Neuron (in vitro differentiated cells): ENCODE measurements around the gene COL18A1.

ENCODE experiments used
- H2AFZ ChIP-seq: one replicate; pipeline ENCODE4 v1.6.1; 2013; ENCODE audit warnings: low read depth, mild to moderate bottlenecking, inconsistent platforms, low read length, moderate library complexity
- H3K27me3 ChIP-seq: one replicate; pipeline ENCODE4 v1.6.1; 2013; ENCODE audit warnings: low read length; ENCODE audit not compliant: insufficient read depth
- H3K36me3 ChIP-seq: one replicate; pipeline ENCODE4 v1.6.1; 2013; ENCODE audit warnings: low read length; ENCODE audit not compliant: insufficient read depth
- H3K4me1 ChIP-seq: one replicate; pipeline ENCODE4 v1.6.1; 2013; ENCODE audit warnings: low read length; ENCODE audit not compliant: insufficient read depth
- H3K4me3 ChIP-seq: 2 replicates; pipeline ENCODE4 v1.5.1; 2013; ENCODE audit warnings: mild to moderate bottlenecking, low read length, moderate library complexity
- H3K9me3 ChIP-seq: one replicate; pipeline ENCODE4 v1.6.1; 2013; ENCODE audit warnings: low read length

The COL18A1 gene

GRCh38 chr21:45456584-45457160 is 51.7 kb downstream of the COL18A1 start:
- no peak overlapping the region for H2AFZ ChIP-seq
- no peaks in the 10 kb centered on the region for H3K36me3 ChIP-seq
- no peak overlapping the region for H3K4me3 ChIP-seq
- peaks cover 1% of the 10 kb centered on the region for H3K9me3 ChIP-seq
- no peaks in the 10 kb centered on the region for H3K27me3 ChIP-seq
- H3K4me1 ChIP-seq: no peaks in the 10 kb centered on the region

- no peak overlapping the region for H3K4me3 ChIP-seq
- no peaks in the 10 kb centered on the region for H3K36me3 ChIP-seq
- no peaks in the 10 kb centered on the region for H3K27me3 ChIP-seq
- H3K9me3 ChIP-seq: peaks cover 1% of the 10 kb centered on the region
- no peak overlapping the region for H2AFZ ChIP-seq
- no peaks in the 10 kb centered on the region for H3K4me1 ChIP-seq
Observed at GRCh38 chr21:45457161-45457831, 52.3 kb downstream of the COL18A1 start.

- Histone ChIP-seq H3K36me3 (no peaks in the 10 kb centered on the region), H3K9me3 (peaks cover 1% of the 10 kb centered on the region), H3K4me3 (no peak overlapping the region), H3K4me1 (no peaks in the 10 kb centered on the region), H2AFZ (no peak overlapping the region), H3K27me3 (no peaks in the 10 kb centered on the region)
Observed at GRCh38 chr21:45457832-45458172, 52.8 kb downstream of the COL18A1 start.

- no peaks in the 10 kb centered on the region for H3K36me3 ChIP-seq
Observed at GRCh38 chr21:45458281-45459170, 53.6 kb downstream of the COL18A1 start.

GRCh38 chr21:45459171-45460010 is 54.4 kb downstream of the COL18A1 start:
- no peak overlapping the region for H2AFZ ChIP-seq
- no peaks in the 10 kb centered on the region for H3K4me1 ChIP-seq
- peaks cover 1% of the 10 kb centered on the region for H3K9me3 ChIP-seq
- no peaks in the 10 kb centered on the region for H3K36me3 ChIP-seq
- H3K27me3 ChIP-seq: no peaks in the 10 kb centered on the region
- no peak overlapping the region for H3K4me3 ChIP-seq

More at GRCh38 chr21:45458281-45459170, 53.6 kb downstream of the COL18A1 start:
- Histone ChIP-seq H3K27me3 (no peaks in the 10 kb centered on the region), H3K9me3 (peaks cover 1% of the 10 kb centered on the region), H3K4me1 (no peaks in the 10 kb centered on the region), H2AFZ (no peak overlapping the region), H3K4me3 (no peak overlapping the region)

GRCh38 chr21:45460011-45460565 is 55.1 kb downstream of the COL18A1 start:
- no peaks in the 10 kb centered on the region for H3K27me3 ChIP-seq
- H3K4me3 ChIP-seq: no peak overlapping the region
- H3K36me3 ChIP-seq: no peaks in the 10 kb centered on the region
- no peaks in the 10 kb centered on the region for H3K4me1 ChIP-seq
- peaks cover 1% of the 10 kb centered on the region for H3K9me3 ChIP-seq
- no peak overlapping the region for H2AFZ ChIP-seq

GRCh38 chr21:45460611-45461368 is 55.8 kb downstream of the COL18A1 start:
- Histone ChIP-seq H3K9me3 (peaks cover 1% of the 10 kb centered on the region), H2AFZ (no peak overlapping the region), H3K4me1 (no peaks in the 10 kb centered on the region), H3K4me3 (no peak overlapping the region), H3K27me3 (no peaks in the 10 kb centered on the region), H3K36me3 (no peaks in the 10 kb centered on the region)

- no peak overlapping the region for H2AFZ ChIP-seq
- H3K4me1 ChIP-seq: no peaks in the 10 kb centered on the region
- no peaks in the 10 kb centered on the region for H3K36me3 ChIP-seq
- no peaks in the 10 kb centered on the region for H3K27me3 ChIP-seq
- H3K9me3 ChIP-seq: peaks cover 1% of the 10 kb centered on the region
- H3K4me3 ChIP-seq: no peak overlapping the region
Observed at GRCh38 chr21:45461369-45461750, 56.4 kb downstream of the COL18A1 start.

- Histone ChIP-seq H3K36me3 (no peaks in the 10 kb centered on the region), H3K4me3 (no peak overlapping the region)
Observed at GRCh38 chr21:45461806-45462341, 56.9 kb downstream of the COL18A1 start.

GRCh38 chr21:45463871-45464270 is 58.9 kb downstream of the COL18A1 start:
- Histone ChIP-seq H3K36me3 (no peaks in the 10 kb centered on the region), H2AFZ (no peak overlapping the region), H3K4me1 (no peaks in the 10 kb centered on the region), H3K27me3 (no peaks in the 10 kb centered on the region), H3K4me3 (no peak overlapping the region), H3K9me3 (peaks cover 1% of the 10 kb centered on the region)

More at GRCh38 chr21:45461806-45462341, 56.9 kb downstream of the COL18A1 start:
- no peak overlapping the region for H2AFZ ChIP-seq
- no peaks in the 10 kb centered on the region for H3K4me1 ChIP-seq
- H3K9me3 ChIP-seq: peaks cover 1% of the 10 kb centered on the region
- no peaks in the 10 kb centered on the region for H3K27me3 ChIP-seq

GRCh38 chr21:45464309-45464708 is 59.3 kb downstream of the COL18A1 start:
- H3K4me1 ChIP-seq: no peaks in the 10 kb centered on the region
- no peak overlapping the region for H2AFZ ChIP-seq
- H3K4me3 ChIP-seq: no peak overlapping the region
- no peaks in the 10 kb centered on the region for H3K36me3 ChIP-seq
- peaks cover 1% of the 10 kb centered on the region for H3K9me3 ChIP-seq
- no peaks in the 10 kb centered on the region for H3K27me3 ChIP-seq

- H3K27me3 ChIP-seq: no peaks in the 10 kb centered on the region
- H3K4me1 ChIP-seq: peaks cover 7% of the 10 kb centered on the region
- H3K36me3 ChIP-seq: no peaks in the 10 kb centered on the region
- H3K9me3 ChIP-seq: peaks cover 1% of the 10 kb centered on the region
- H2AFZ ChIP-seq: no peak overlapping the region
- H3K4me3 ChIP-seq: no peak overlapping the region
Observed at GRCh38 chr21:45465105-45465504, 60.1 kb downstream of the COL18A1 start.
